PFSK-1 (cell line): ENCODE measurements around the gene CTTNBP2.

ENCODE experiments used
- POLR2AphosphoS5 ChIP-seq: IDR thresholded peaks from 2 replicates; pipeline ENCODE4 v1.6.1; 2012; ENCODE audit warnings: low read depth, mild to moderate bottlenecking, control low read depth, low read length, moderate library complexity
- TAF1 ChIP-seq: IDR thresholded peaks from 2 replicates; pipeline ENCODE4 v1.6.1; 2012; ENCODE audit warnings: low read length, control low read depth, borderline replicate concordance; ENCODE audit not compliant: insufficient read depth

- TF ChIP-seq POLR2AphosphoS5 (no peak), TAF1 (no peak)
Observed at GRCh38 chr7:117780832-117781231, 92.4 kb downstream of the CTTNBP2 start.
